ENCODE results near the gene WNT1.

WNT1 gene

GRCh38 chr12:48943221-48943620, 34.9 kb upstream of the WNT1 start:
- no peak for TF ChIP-seq POU2F2 (IDR thresholded peaks at IDR 0.05; ENCODE audit: low read depth, low read length)
- TF ChIP-seq POLR2AphosphoS5 (IDR thresholded peaks at IDR 0.05; ENCODE audit: low read depth, low read length) = no peak
- no peak for TF ChIP-seq PAX5 (IDR thresholded peaks at IDR 0.05; ENCODE audit: insufficient read depth, low read length, severe bottlenecking)
- no peak for TF ChIP-seq SPI1 (IDR thresholded peaks at IDR 0.05; ENCODE audit: low read depth, low read length)
- TF ChIP-seq TAF1 (IDR thresholded peaks at IDR 0.05; ENCODE audit: low read depth, low read length) = no peak
- no peak for TF ChIP-seq POLR2A (IDR thresholded peaks at IDR 0.05; ENCODE audit: low read depth, low read length)
- FAIRE-seq (no peak), DNase-seq (ENCODE audit: insufficient read length, low spot score) (no peak)

GRCh38 chr12:48946205-48946604, 31.9 kb upstream of the WNT1 start:
- FAIRE-seq = no peak
- no peak for DNase-seq (ENCODE audit: insufficient read length, low spot score)
- TF ChIP-seq SPI1 (IDR thresholded peaks at IDR 0.05; ENCODE audit: low read depth, low read length) = no peak
- no peak for TF ChIP-seq POU2F2 (IDR thresholded peaks at IDR 0.05; ENCODE audit: low read depth, low read length)
- no peak for TF ChIP-seq POLR2A (IDR thresholded peaks at IDR 0.05; ENCODE audit: low read depth, low read length)
- TF ChIP-seq PAX5 (IDR thresholded peaks at IDR 0.05; ENCODE audit: insufficient read depth, low read length, severe bottlenecking) = no peak
- no peak for TF ChIP-seq TAF1 (IDR thresholded peaks at IDR 0.05; ENCODE audit: low read depth, low read length)
- TF ChIP-seq POLR2AphosphoS5 (IDR thresholded peaks at IDR 0.05; ENCODE audit: low read depth, low read length) = no peak

- FAIRE-seq (no peak), DNase-seq (ENCODE audit: insufficient read length, low spot score) (no peak)
- TF ChIP-seq TAF1 (IDR thresholded peaks at IDR 0.05; ENCODE audit: low read depth, low read length) = no peak
- no peak for TF ChIP-seq SPI1 (IDR thresholded peaks at IDR 0.05; ENCODE audit: low read depth, low read length)
- TF ChIP-seq POLR2AphosphoS5 (IDR thresholded peaks at IDR 0.05; ENCODE audit: low read depth, low read length) = no peak
- TF ChIP-seq PAX5 (IDR thresholded peaks at IDR 0.05; ENCODE audit: insufficient read depth, low read length, severe bottlenecking) = no peak
- TF ChIP-seq POLR2A (IDR thresholded peaks at IDR 0.05; ENCODE audit: low read depth, low read length) = no peak
- TF ChIP-seq POU2F2 (IDR thresholded peaks at IDR 0.05; ENCODE audit: low read depth, low read length) = no peak
Observed at GRCh38 chr12:48946943-48947342, 31.2 kb upstream of the WNT1 start.

DNA sequence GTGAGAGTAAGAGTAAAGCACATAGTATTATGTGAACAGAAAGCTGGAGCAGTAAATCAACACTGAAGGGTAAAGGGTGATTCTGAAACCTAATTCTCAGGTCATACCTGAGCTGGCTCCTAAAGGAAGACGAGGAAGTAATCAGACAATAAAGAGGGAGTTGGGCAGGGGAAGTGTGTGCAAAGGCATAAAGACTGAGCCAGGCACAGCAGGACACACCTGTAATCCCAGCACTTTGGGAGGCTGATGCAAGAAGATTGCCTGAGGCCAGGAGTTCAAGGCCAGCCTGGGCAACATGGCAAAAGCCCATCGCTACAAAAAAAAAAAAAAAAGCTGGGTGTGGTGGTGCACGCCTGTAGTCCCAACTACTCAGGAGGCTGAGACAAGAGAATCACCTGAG, 30.4 kb upstream of the WNT1 start:
- TF ChIP-seq POLR2AphosphoS5 (IDR thresholded peaks at IDR 0.05; ENCODE audit: low read depth, low read length) = no peak
- TF ChIP-seq TAF1 (IDR thresholded peaks at IDR 0.05; ENCODE audit: low read depth, low read length) = no peak
- no peak for TF ChIP-seq POU2F2 (IDR thresholded peaks at IDR 0.05; ENCODE audit: low read depth, low read length)
- no peak for TF ChIP-seq POLR2A (IDR thresholded peaks at IDR 0.05; ENCODE audit: low read depth, low read length)
- no peak for TF ChIP-seq SPI1 (IDR thresholded peaks at IDR 0.05; ENCODE audit: low read depth, low read length)
- no peak for TF ChIP-seq PAX5 (IDR thresholded peaks at IDR 0.05; ENCODE audit: insufficient read depth, low read length, severe bottlenecking)
- DNase-seq (ENCODE audit: insufficient read length, low spot score) (no peak), FAIRE-seq (no peak)

DNA sequence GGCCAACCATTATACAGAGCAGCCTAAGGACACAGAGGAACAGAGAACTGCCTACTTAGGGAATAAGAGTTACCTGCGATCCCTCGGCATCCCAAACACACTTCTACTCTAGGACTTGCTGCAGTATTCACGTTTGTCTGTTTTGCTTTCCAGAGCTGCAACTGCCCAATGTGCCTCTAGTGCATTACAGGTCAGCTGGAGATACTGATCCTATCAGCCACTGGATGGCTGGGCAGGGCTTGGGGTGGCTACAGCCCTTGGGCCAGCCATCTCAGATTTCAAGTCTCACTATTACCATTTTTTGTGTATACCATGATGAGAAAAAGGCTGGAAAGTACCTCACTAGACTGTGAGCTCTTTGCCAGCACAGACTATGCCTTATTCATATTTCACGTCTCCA, 25.4 kb upstream of the WNT1 start:
- FAIRE-seq = no peak
- no peak for DNase-seq (ENCODE audit: insufficient read length, low spot score)
- TF ChIP-seq TAF1 (IDR thresholded peaks at IDR 0.05; ENCODE audit: low read depth, low read length) (no peak), POLR2A (IDR thresholded peaks at IDR 0.05; ENCODE audit: low read depth, low read length) (no peak), PAX5 (IDR thresholded peaks at IDR 0.05; ENCODE audit: insufficient read depth, low read length, severe bottlenecking) (no peak), SPI1 (IDR thresholded peaks at IDR 0.05; ENCODE audit: low read depth, low read length) (no peak), POLR2AphosphoS5 (IDR thresholded peaks at IDR 0.05; ENCODE audit: low read depth, low read length) (no peak), POU2F2 (IDR thresholded peaks at IDR 0.05; ENCODE audit: low read depth, low read length) (no peak)

DNA sequence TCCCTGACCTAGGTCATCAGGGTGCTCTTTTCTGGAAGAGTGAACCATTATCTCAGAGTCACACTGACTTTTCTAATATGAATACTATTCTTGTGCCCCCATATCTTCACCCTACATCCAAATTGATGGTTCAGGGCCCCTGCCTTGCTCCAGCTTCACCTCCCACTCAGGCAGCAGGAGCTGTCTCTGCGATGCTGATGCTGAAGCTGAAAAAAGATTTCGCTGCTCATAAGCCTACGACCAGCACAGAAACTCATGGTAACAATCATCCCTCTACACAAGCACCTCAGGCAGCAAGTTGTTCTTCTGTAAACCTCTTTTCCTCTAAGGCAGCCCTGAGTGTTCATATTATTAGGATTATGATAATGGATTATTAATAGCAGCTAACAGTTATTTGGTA, 24.1 kb upstream of the WNT1 start:
- TF ChIP-seq POU2F2 (IDR thresholded peaks at IDR 0.05; ENCODE audit: low read depth, low read length) (no peak), SPI1 (IDR thresholded peaks at IDR 0.05; ENCODE audit: low read depth, low read length) (no peak), PAX5 (IDR thresholded peaks at IDR 0.05; ENCODE audit: insufficient read depth, low read length, severe bottlenecking) (no peak), TAF1 (IDR thresholded peaks at IDR 0.05; ENCODE audit: low read depth, low read length) (no peak), POLR2AphosphoS5 (IDR thresholded peaks at IDR 0.05; ENCODE audit: low read depth, low read length) (no peak), POLR2A (IDR thresholded peaks at IDR 0.05; ENCODE audit: low read depth, low read length) (no peak)
- no peak for DNase-seq (ENCODE audit: insufficient read length, low spot score)
- FAIRE-seq = no peak

- DNase-seq (ENCODE audit: insufficient read length, low spot score) = no peak
- TF ChIP-seq SPI1 (IDR thresholded peaks at IDR 0.05; ENCODE audit: low read depth, low read length) (peak; percentile 69), TAF1 (IDR thresholded peaks at IDR 0.05; ENCODE audit: low read depth, low read length) (no peak), POLR2A (IDR thresholded peaks at IDR 0.05; ENCODE audit: low read depth, low read length) (no peak), PAX5 (IDR thresholded peaks at IDR 0.05; ENCODE audit: insufficient read depth, low read length, severe bottlenecking) (no peak)
- no peak for FAIRE-seq
Observed at GRCh38 chr12:48954841-48955501, 23.2 kb upstream of the WNT1 start.

GRCh38 chr12:48956279-48957140, 21.6 kb upstream of the WNT1 start:
- TF ChIP-seq TAF1 (IDR thresholded peaks at IDR 0.05; ENCODE audit: low read depth, low read length) (no peak), POLR2A (IDR thresholded peaks at IDR 0.05; ENCODE audit: low read depth, low read length) (no peak), POU2F2 (IDR thresholded peaks at IDR 0.05; ENCODE audit: low read depth, low read length) (no peak), PAX5 (IDR thresholded peaks at IDR 0.05; ENCODE audit: insufficient read depth, low read length, severe bottlenecking) (no peak), SPI1 (IDR thresholded peaks at IDR 0.05; ENCODE audit: low read depth, low read length) (no peak), POLR2AphosphoS5 (IDR thresholded peaks at IDR 0.05; ENCODE audit: low read depth, low read length) (no peak)
- FAIRE-seq = peak; percentile 43
- no peak for DNase-seq (ENCODE audit: insufficient read length, low spot score)

Data from GM12891 (cell line).